HG02642 (cell line): ENCODE data around the gene TSPO.

Experiments
- ATAC-seq: cut with Tn5 transposase; IDR thresholded peaks from one replicate; pipeline ENCODE4 v1.9.1; 2021; ENCODE audit warnings: mild to moderate bottlenecking; ENCODE audit not compliant: unreplicated experiment, poor library complexity

The TSPO gene

DNA sequence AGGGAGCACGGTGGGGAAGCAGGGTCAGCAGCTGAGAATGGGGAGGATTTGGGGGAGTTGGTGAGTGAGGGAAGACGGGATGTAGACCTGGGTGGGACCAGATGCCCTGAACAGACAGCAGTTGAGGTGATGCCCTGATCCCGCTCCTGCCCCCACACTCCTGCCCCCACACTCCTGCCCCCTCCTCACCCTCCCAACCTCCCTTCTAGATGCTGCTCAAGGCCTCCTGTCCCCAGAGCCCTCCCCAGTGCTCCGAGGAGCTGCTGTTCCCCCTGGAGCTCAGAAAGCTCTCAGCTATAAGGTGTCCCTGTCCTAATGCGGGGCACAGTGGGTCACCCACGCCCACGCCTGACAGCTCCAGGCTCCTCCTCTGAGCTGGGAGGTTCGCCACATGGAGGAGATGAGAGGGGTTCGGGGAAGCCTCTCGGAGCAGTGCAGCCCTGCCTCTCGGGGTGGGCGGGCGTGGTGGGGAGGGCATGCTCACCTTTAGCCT is 60.6 kb downstream of the TSPO start:
- no peak for ATAC-seq

DNA sequence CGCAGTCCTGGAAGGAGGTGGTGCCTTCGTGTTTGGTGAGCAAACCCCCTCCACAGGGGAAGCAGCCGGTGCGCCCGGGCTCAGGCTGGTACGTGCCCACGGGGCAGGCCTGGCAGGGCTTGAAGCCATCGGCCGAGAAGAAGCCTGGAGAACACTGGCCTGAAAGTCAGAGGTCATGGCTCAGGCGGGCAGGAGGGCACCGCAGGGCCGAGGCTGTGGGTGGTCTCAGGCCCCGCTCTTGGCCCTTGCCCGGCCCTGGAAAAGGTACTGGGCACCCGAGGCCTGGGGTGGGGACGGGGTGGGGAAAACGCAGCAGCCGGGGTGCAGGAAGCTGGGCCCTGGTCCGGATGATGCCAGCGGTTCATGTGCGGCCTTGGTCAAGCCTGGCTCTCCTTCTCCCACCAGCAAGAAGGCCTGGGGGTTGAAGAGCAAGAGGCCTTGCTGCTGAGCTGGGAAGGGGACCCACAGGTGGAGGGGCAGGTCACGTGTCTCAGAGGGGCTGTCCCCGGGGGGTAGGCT is 61.1 kb downstream of the TSPO start:
- ATAC-seq, result no peak
